ENCODE results near the gene RNASEL.
"Not testable (repeated sequence)": the region's sequence is repeated elsewhere in the genome, so short reads cannot be mapped to it uniquely, and the experiment has no call there.

Gene RNASEL

DNA sequence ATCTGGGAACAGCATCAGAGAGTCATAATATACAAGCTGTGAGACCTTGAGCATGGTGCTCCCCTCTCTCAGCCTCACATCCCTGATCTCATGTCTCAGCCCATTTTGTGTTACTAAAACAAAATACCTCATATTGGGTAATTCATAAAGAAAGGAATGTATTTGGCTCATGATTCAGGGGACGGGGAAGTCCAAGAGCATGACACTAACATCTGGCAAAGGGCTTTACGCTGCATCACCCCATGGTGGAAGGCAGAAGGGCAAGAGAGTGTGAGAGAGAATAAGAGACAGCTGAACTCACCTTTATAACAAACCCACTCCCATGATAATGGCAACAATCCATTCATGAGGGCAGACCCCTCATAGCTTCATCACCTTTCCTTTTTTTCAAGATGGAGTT, 36.5 kb downstream of the RNASEL start:
- H3K4me1 ChIP-seq (ENCODE audit: control insufficient read depth, insufficient read depth, low read length): no peaks in the 10 kb centered on the region
- H3K9ac ChIP-seq (ENCODE audit: low read length): no peak overlapping the region
- H3K27me3 ChIP-seq (replicated peaks; ENCODE audit: control insufficient read depth, insufficient read depth, low read length): no peaks in the 10 kb centered on the region
- H3K4me3 ChIP-seq (ENCODE audit: low read length): no peak overlapping the region
- no peak for DNase-seq (ENCODE audit: low read depth)
- no peaks in the 10 kb centered on the region for H3K36me3 ChIP-seq (ENCODE audit: control insufficient read depth, insufficient read depth, low read length, severe bottlenecking)
- peaks cover 13% of the 10 kb centered on the region for H3K9me3 ChIP-seq (ENCODE audit: control insufficient read depth, low read length)

DNA sequence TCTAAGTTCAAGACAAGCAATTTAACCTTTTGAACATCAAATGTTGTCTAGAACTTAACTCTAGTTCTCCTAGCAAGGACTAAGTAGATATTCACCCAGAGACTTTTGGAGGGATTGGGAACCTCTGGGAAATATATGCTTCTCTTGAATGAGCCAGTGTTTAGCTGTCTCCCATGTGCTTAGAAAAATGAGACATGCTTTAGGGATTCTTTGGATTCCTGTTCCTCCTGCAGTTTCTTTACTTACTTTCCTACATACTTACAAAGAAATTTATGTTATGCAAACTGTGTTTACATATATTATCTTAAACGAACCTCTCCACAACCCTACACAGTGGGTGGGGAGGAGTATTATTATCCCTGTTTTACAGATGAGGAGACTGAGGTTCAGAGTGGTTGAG, 39.2 kb downstream of the RNASEL start:
- Histone ChIP-seq H3K4me3 (ENCODE audit: low read length) (no peak overlapping the region), H3K36me3 (ENCODE audit: control insufficient read depth, insufficient read depth, low read length, severe bottlenecking) (no peaks in the 10 kb centered on the region), H3K9me3 (ENCODE audit: control insufficient read depth, low read length) (peaks cover 13% of the 10 kb centered on the region), H3K9ac (ENCODE audit: low read length) (no peak overlapping the region), H3K27me3 (replicated peaks; ENCODE audit: control insufficient read depth, insufficient read depth, low read length) (no peaks in the 10 kb centered on the region), H3K4me1 (ENCODE audit: control insufficient read depth, insufficient read depth, low read length) (no peaks in the 10 kb centered on the region)
- DNase-seq (ENCODE audit: low read depth): peak; percentile 29

DNA sequence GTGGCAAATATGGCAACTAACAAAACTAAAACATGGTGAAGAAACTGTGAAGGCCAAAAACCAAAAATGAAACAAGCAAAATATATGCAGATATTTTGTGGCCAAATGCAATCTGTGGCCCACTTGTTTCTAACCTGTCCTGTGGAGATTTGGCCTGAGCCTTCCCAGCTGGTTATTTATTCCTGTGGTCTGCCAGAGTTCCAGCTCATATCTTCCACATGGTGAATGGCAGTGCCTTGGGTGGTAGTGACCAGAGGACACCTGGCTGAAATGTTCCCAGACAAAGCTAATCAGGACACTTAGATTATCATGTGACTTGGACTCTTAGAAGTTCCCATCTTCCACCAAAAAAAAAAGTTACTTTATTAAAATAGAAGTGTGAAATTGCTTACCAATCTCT, 39.7 kb downstream of the RNASEL start:
- H3K4me1 ChIP-seq (ENCODE audit: control insufficient read depth, insufficient read depth, low read length): no peaks in the 10 kb centered on the region
- no peaks in the 10 kb centered on the region for H3K27me3 ChIP-seq (replicated peaks; ENCODE audit: control insufficient read depth, insufficient read depth, low read length)
- no peak overlapping the region for H3K4me3 ChIP-seq (ENCODE audit: low read length)
- H3K9ac ChIP-seq (ENCODE audit: low read length): no peak overlapping the region
- no peaks in the 10 kb centered on the region for H3K36me3 ChIP-seq (ENCODE audit: control insufficient read depth, insufficient read depth, low read length, severe bottlenecking)
- H3K9me3 ChIP-seq (ENCODE audit: control insufficient read depth, low read length): peaks cover 13% of the 10 kb centered on the region
- no peak for DNase-seq (ENCODE audit: low read depth)

DNA sequence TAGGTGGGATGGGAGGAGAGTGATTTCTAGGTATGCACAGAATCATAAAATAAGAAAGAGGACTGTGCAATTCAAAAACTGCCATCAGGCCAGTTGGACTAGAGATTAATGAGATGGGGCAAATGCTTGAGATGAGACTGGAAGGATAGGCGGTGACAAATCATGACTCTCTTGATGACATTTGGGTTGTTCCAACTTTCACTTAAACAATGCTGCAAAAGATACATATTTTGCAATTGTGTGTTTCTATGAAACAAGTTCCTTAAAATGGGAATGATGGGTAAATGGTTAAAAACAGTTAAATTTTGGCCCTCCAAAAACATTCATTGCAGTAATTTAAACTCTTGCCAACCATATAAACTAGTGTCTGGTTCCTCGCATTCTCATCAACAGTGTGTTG, 55.2 kb downstream of the RNASEL start:
- Histone ChIP-seq H3K9ac (ENCODE audit: low read length) (no peak overlapping the region), H3K4me3 (ENCODE audit: low read length) (no peak overlapping the region), H3K36me3 (ENCODE audit: control insufficient read depth, insufficient read depth, low read length, severe bottlenecking) (no peaks in the 10 kb centered on the region), H3K4me1 (ENCODE audit: control insufficient read depth, insufficient read depth, low read length) (no peaks in the 10 kb centered on the region), H3K9me3 (ENCODE audit: control insufficient read depth, low read length) (no peaks in the 10 kb centered on the region), H3K27me3 (replicated peaks; ENCODE audit: control insufficient read depth, insufficient read depth, low read length) (peaks cover 4% of the 10 kb centered on the region)
- DNase-seq (ENCODE audit: low read depth): no peak

DNA sequence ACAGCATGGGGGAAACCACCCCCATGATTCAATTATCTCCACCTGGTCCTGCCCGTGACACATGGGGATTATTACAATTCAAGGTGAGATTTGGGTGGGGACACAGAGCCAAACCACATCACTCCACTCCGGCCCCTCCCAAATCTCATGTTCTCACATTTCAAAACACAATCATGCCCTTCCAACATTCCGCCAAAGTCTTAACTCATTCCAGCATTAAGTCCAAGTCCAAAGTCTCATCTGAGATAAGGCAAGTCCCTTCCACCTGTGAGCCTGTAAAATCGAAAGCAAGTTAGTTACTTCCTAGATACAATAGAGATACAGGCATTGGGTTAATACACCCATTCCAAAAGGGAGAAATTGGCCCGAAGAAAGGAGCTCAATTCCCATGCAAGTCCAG, 60.9 kb downstream of the RNASEL start:
- not testable (repeated sequence) for H3K9ac ChIP-seq (ENCODE audit: low read length); DNase-seq (ENCODE audit: low read depth); H3K4me3 ChIP-seq (ENCODE audit: low read length); H3K4me1 ChIP-seq (ENCODE audit: control insufficient read depth, insufficient read depth, low read length); H3K36me3 ChIP-seq (ENCODE audit: control insufficient read depth, insufficient read depth, low read length, severe bottlenecking); H3K27me3 ChIP-seq (replicated peaks; ENCODE audit: control insufficient read depth, insufficient read depth, low read length)
- H3K9me3 ChIP-seq (ENCODE audit: control insufficient read depth, low read length): peaks cover 21% of the 10 kb centered on the region

DNA sequence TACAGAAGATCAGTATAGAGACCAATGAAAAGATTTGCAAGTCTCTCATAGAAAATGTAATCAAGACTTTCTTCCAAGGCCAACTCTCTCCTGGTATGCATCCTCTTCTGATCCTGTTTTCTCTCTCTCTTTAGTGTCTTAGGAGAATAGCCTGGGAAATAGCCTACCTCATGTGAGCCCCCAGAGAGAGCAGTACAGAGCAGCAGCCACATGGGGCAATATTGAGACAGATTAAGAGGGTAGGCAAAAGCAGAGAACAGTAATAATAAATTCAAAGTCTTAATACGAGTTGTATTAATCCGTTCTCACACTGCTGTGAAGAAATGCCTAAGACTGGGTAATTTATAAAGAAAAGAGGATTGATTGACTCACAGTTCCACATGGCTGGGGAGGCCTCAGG, 61.4 kb downstream of the RNASEL start:
- Histone ChIP-seq H3K4me3 (ENCODE audit: low read length) (no peak overlapping the region), H3K27me3 (replicated peaks; ENCODE audit: control insufficient read depth, insufficient read depth, low read length) (peaks cover 4% of the 10 kb centered on the region), H3K9me3 (ENCODE audit: control insufficient read depth, low read length) (peaks cover 21% of the 10 kb centered on the region), H3K9ac (ENCODE audit: low read length) (no peak overlapping the region), H3K4me1 (ENCODE audit: control insufficient read depth, insufficient read depth, low read length) (no peaks in the 10 kb centered on the region), H3K36me3 (ENCODE audit: control insufficient read depth, insufficient read depth, low read length, severe bottlenecking) (no peaks in the 10 kb centered on the region)
- DNase-seq (ENCODE audit: low read depth): no peak

DNA sequence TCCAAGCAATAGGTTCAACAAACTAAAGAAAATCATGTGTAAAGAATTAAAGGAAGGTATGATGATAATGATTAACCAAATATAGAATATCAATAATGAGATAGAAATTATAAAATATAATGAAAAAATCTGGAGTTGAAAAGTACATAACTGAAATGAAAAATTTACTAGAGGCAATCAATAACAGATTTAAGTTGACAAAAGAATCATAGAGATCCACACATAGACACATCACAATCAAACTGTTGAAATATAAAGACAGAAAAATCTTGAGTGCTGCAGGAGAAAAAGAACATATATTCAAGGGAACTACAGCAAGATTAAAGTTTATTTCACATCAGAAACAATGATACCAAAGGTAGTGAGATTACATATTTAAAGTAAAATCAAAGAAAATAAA, 63.7 kb downstream of the RNASEL start:
- no peaks in the 10 kb centered on the region for H3K27me3 ChIP-seq (replicated peaks; ENCODE audit: control insufficient read depth, insufficient read depth, low read length)
- no peak overlapping the region for H3K9ac ChIP-seq (ENCODE audit: low read length)
- peaks cover 21% of the 10 kb centered on the region for H3K9me3 ChIP-seq (ENCODE audit: control insufficient read depth, low read length)
- DNase-seq (ENCODE audit: low read depth): no peak
- no peak overlapping the region for H3K4me3 ChIP-seq (ENCODE audit: low read length)
- H3K4me1 ChIP-seq (ENCODE audit: control insufficient read depth, insufficient read depth, low read length): peaks cover 5% of the 10 kb centered on the region
- no peaks in the 10 kb centered on the region for H3K36me3 ChIP-seq (ENCODE audit: control insufficient read depth, insufficient read depth, low read length, severe bottlenecking)

All from adipocyte (in vitro differentiated cells).